T-helper 17 cell (primary cell): ENCODE measurements around the gene CDCA3. TPM values are rescaled to one million over a fixed set of nuclear protein-coding genes. Genes with fewer than 3 reads are reported as not detected.
"Not testable (repeated sequence)": the region's sequence is repeated elsewhere in the genome, so short reads cannot be mapped to it uniquely, and the experiment has no call there.

Source experiments
- ATAC-seq: fragments of 150-1000 bp; cut with Tn5 transposase; 2 replicates; pipeline ENCODE4 v1.10.0; 2021; ENCODE audit warnings: mild to moderate bottlenecking, moderate library complexity
- DNase-seq, 3 donors: peaks; one replicate each; pipeline versions ENCODE4 v3.0.0 to v3.0.0-alpha.2; 2020 to 2021
- H3K9me3 ChIP-seq: one replicate; pipeline ENCODE4 v1.7.0; 2013; ENCODE audit warnings: low read length, mild to moderate bottlenecking; ENCODE audit not compliant: control insufficient read depth, poor library complexity, severe bottlenecking
- H3K27ac Mint-ChIP-seq: one replicate; pipeline ENCODE4 v1.8.0; 2022; ENCODE audit warnings: mild to moderate bottlenecking, moderate library complexity, mixed read lengths
- H3K27me3 Mint-ChIP-seq: one replicate; pipeline ENCODE4 v1.8.0; 2022; ENCODE audit warnings: mixed read lengths
- H3K36me3 Mint-ChIP-seq: one replicate; pipeline ENCODE4 v1.8.0; 2022; ENCODE audit warnings: low read depth, mixed read lengths
- H3K4me1 Mint-ChIP-seq: one replicate; pipeline ENCODE4 v1.8.0; 2022; ENCODE audit warnings: mild to moderate bottlenecking, mixed read lengths
- H3K4me3 Mint-ChIP-seq: one replicate; pipeline ENCODE4 v1.8.0; 2022; ENCODE audit warnings: mild to moderate bottlenecking, moderate library complexity, mixed read lengths
- total RNA-seq, 4 donors: library from RNA in 2 of 4; stranded (reverse) in 2 of 4; gene quantifications; one replicate each; pipeline ENCODE4 v1.2.3 and lab custom pipeline; 2022 to 2026

CDCA3 gene
- total RNA-seq, 2 donors from 2014 or later, result 0.65 to 0.87 TPM

DNA sequence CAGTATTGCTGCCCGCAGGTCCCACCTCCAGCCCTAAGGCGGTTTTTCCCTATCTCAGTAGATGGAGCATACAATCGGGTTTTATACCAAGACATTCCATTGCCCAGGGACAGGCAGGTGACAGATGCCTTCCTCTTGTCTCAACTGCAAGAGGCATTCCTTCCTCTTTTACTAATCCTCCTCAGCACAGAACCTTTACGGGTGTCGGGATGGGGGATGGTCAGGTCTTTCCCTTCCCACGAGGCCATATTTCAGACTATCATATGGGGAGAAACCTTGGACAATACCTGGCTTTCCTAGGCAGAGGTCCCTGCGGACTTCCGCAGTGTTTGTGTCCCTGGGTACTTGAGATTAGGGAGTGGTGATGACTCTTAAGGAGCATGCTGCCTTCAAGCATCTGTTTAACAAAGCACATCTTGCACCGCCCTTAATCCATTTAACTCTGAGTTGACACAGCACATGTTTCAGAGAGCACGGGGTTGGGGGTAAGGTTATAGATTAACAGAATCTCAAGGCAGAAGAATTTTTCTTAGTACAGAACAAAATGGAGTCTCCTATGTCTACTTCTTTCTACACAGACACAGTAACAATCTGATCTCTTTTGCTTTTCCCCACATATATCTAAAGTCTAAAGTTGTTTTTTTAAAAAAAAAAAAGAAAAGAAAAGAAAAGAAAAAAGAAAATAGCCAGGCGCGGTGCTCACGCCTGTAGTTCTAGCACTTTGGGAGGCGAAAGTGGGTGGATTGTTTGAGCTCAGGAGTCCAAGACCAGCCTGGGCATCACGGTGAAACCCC, 35.3 kb upstream of the CDCA3 start:
- H3K9me3 ChIP-seq, H3K27ac Mint-ChIP-seq, H3K4me3 Mint-ChIP-seq, ATAC-seq, H3K27me3 Mint-ChIP-seq, DNase-seq, H3K36me3 Mint-ChIP-seq, H3K4me1 Mint-ChIP-seq: not testable (repeated sequence)

DNA sequence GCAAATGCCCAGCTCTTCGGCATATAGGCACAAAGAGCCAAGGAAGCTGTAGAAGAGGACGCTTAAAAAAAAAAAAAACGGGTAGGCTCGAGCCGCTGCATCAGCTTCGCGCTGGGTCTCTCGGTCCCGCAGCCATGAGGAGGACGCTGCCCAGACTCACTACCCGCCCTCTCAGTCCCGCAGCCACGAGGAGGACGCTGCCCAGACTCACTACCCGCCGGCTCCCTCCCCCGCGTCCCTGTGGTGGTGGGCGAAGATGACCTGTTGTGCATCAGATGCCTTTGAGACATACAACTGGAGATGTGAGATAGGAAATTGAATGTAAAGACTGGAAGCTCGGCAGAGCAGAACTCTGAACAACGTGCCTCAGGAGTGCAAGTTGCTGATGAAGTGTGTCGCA, 33.5 kb upstream of the CDCA3 start:
- ATAC-seq (no peak), DNase-seq (no peak)
- no peaks in the 10 kb centered on the region for H3K36me3 Mint-ChIP-seq
- no peak overlapping the region for H3K27ac Mint-ChIP-seq
- no peaks in the 10 kb centered on the region for H3K9me3 ChIP-seq
- H3K4me1 Mint-ChIP-seq, result no peaks in the 10 kb centered on the region
- no peak overlapping the region for H3K4me3 Mint-ChIP-seq
- H3K27me3 Mint-ChIP-seq, result no peaks in the 10 kb centered on the region

DNA sequence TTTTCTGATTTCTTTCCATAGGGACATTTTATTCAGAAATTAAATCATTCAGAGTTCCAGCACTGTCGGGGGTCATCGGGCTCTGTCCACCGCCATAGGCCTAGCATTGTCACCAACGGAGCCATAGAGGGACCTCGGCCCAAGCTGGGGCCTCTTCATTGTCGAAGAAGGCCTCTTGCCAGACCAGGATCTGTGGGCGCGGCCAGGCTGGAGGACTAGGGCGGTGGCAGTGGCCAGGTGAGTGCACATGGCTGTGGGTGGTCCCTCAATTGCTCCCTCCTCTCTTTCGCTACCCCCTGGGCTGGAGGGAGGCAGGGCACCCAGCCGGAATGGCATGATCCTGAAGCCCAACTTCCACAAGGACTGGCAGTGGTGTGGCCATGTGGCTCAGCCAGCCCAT, 32.6 kb upstream of the CDCA3 start:
- Mint-ChIP-seq H3K4me1 (no peaks in the 10 kb centered on the region), H3K27ac (no peak overlapping the region), H3K36me3 (no peaks in the 10 kb centered on the region), H3K27me3 (no peaks in the 10 kb centered on the region), H3K4me3 (no peak overlapping the region)
- H3K9me3 ChIP-seq, result no peaks in the 10 kb centered on the region
- ATAC-seq, result no peak
- no peak for DNase-seq

DNA sequence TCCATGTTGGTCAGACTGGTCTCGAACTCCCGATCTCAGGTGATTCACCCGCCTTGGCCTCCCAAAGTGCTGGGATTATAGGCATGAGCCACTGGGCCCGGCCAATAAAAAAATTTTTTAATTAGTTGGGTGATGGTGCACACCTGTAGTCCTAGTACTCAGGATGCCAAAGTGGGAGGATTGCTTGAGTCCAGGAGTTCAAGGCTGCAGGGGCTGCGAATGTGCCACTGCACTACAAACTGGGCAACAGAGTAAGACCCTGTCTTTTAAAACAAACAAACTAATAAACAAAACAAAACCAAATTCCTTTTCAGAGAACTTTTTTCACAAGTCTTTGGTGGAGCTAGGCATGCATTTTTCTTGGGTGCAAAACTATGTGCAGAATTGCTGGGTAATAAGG, 32.2 kb upstream of the CDCA3 start:
- H3K4me3 Mint-ChIP-seq, result no peak overlapping the region

DNA sequence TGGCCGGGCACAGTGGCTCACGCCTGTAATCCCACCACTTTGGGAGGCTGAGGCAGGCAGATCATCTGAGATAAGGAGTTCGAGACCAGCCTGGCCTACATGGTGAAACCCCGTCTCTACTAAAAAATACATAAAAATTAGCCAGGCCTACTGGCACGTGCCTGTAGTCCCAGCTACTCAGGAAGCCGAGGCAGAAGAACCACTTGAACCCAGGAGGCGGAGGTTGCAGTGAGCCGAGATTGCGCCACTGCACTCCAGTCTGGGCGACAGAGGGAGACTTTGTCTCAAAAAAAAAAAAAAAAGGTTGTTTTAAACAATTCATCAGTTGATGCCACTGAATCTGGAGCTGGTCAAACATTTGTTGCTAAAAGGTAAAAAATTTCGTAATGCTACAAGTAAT, 28.7 kb upstream of the CDCA3 start:
- H3K27me3 Mint-ChIP-seq, ATAC-seq, H3K4me1 Mint-ChIP-seq, H3K9me3 ChIP-seq, H3K36me3 Mint-ChIP-seq, DNase-seq, H3K4me3 Mint-ChIP-seq, H3K27ac Mint-ChIP-seq: not testable (repeated sequence)

More for the DNA sequence above, 32.2 kb upstream of the CDCA3 start:
- H3K4me1 Mint-ChIP-seq, result no peaks in the 10 kb centered on the region
- H3K27me3 Mint-ChIP-seq, result no peaks in the 10 kb centered on the region
- ATAC-seq (no peak), DNase-seq (no peak)
- H3K27ac Mint-ChIP-seq, result no peak overlapping the region
- H3K36me3 Mint-ChIP-seq, result no peaks in the 10 kb centered on the region
- no peaks in the 10 kb centered on the region for H3K9me3 ChIP-seq

DNA sequence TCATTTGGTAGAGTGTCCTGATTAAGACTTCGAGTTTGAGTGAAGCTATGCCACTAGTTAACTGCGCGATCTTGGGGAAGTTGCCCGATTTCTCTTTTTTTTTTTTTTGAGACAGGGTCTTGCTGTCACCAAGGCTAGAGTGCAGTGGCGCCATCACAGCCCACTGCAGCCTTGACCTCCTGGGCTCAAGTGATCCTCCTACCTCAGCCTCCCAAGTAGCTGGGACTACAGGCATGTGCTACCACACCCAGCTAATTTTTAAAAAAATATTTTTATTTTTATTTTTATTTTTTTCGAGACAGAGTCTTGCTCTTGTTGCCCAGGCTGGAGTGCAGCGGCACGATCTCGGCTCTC, 22.9 kb upstream of the CDCA3 start:
- not testable (repeated sequence) for H3K9me3 ChIP-seq, H3K36me3 Mint-ChIP-seq, DNase-seq, ATAC-seq, H3K27me3 Mint-ChIP-seq
- peak overlapping the region; percentile 94 for H3K4me3 Mint-ChIP-seq
- H3K4me1 Mint-ChIP-seq, result peaks cover 45% of the 10 kb centered on the region
- peak overlapping the region; percentile 93 for H3K27ac Mint-ChIP-seq

DNA sequence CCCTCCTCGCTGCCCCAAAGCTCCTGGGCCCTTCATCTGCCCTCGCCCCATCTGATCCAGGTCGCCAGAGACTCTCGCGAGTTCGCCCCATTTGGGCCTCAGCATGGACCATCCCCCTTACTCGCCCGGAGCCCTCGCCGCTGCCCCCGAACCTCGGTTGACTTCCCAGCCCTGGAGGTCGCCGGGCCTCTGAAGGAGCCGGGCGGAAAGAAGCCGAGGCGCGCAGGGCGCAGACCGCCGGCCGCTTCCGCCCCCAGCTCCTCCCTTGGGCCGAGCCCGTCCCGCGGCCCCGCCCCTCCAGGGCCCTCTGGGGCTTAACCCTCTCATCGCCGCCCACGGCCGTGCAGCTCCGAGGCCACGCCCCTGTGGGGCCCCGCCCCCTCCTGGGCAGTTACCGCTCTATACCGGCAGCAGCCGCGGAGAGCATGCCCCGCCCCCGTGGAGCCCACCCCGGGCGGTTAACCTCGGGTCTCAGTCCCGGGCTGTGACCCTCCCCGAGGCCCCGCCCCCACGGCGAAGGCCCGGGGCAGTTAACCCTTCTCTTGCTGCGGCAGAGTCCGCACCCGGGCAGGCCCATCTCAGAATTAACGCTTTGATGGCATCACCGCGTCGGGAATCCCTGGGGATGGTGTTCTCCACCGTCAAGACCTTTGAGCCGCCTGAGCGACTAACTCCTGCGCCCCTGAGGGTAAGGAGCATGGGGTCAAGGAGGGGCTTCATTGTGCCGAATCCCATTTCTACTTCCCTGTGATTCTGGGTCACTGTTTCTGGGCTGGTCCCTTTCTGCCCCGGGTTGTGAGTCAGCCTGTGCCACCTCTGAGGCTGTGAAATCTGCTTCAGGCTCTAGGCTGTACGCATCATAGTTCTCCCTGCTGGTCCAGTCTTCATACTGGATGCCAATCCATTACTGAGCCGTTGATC, 22.3 kb upstream of the CDCA3 start, which contains the start of gene SPSB2:
Gene SPSB2 (minus strand): TSS at position 210 of the 921 bp plus-strand sequence. CDS start 402 bp downstream, outside the sequence.
- H3K36me3 Mint-ChIP-seq, result peaks cover 6% of the 10 kb centered on the region
- no peaks in the 10 kb centered on the region for H3K27me3 Mint-ChIP-seq
- H3K9me3 ChIP-seq, result no peaks in the 10 kb centered on the region
- peak within 1 kb of the TSS; percentile 94 for H3K4me3 Mint-ChIP-seq
- DNase-seq (peak; percentile 99 to 100 (median 99)), ATAC-seq (peak; percentile 93)
- peaks cover 51% of the 10 kb centered on the region for H3K4me1 Mint-ChIP-seq
- H3K27ac Mint-ChIP-seq, result peak within 1 kb of the TSS; percentile 93

DNA sequence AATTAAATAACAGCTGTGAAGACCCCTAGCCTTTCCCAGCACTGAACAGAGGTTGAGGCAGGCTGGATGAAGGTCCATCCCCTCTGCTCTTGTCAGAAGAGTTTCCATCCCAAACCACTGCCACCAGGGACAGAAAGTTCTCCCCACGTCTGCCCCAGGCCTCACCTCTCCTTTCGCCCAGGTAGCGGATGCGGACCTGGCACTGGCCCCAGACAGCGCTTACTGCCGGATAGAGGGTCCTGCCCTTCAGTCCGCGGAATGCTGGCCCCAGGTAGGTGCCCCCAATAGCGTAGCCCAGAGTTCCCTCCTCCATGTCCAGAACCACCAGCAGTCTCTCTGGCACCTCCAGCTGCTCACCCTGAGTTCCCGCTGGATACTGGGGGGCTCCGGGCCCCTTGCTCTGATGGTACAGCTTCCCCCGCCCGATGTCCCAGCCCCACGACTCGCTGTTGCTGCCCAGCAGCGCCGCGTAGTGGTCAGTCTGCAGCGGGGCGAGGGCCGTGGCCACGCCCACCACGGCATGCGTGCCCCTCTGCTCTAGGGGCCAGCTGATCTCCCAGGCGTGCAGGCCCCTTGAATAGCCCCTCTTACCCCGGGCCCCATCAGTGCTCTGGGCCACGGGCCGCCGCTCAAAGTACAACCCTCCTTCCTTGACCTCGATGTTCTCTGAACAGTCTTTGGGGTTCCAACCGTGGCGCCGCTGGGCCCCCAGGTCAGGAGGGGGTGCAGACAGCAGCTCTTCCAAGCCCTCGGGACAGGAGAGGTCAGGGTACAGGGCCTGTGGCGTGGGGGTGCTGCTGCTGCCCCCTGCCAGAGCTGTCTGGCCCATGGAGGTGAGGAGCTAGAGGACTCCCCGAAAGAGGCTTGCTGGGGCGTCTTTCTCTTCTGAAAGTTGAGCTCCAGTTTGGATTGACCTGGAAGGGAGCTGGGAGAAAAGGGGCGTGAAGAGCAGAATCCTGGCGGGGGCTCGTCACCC, 21.3 kb upstream of the CDCA3 start:
- peak overlapping the region; percentile 93 for H3K27ac Mint-ChIP-seq
- ATAC-seq, result peak; percentile 46
- H3K36me3 Mint-ChIP-seq, result peaks cover 6% of the 10 kb centered on the region
- DNase-seq, result peak; percentile 78 to 82 (median 81)
- H3K4me1 Mint-ChIP-seq, result peaks cover 56% of the 10 kb centered on the region
- H3K27me3 Mint-ChIP-seq, result no peaks in the 10 kb centered on the region
- H3K9me3 ChIP-seq, result no peaks in the 10 kb centered on the region
- H3K4me3 Mint-ChIP-seq, result peak overlapping the region; percentile 94

DNA sequence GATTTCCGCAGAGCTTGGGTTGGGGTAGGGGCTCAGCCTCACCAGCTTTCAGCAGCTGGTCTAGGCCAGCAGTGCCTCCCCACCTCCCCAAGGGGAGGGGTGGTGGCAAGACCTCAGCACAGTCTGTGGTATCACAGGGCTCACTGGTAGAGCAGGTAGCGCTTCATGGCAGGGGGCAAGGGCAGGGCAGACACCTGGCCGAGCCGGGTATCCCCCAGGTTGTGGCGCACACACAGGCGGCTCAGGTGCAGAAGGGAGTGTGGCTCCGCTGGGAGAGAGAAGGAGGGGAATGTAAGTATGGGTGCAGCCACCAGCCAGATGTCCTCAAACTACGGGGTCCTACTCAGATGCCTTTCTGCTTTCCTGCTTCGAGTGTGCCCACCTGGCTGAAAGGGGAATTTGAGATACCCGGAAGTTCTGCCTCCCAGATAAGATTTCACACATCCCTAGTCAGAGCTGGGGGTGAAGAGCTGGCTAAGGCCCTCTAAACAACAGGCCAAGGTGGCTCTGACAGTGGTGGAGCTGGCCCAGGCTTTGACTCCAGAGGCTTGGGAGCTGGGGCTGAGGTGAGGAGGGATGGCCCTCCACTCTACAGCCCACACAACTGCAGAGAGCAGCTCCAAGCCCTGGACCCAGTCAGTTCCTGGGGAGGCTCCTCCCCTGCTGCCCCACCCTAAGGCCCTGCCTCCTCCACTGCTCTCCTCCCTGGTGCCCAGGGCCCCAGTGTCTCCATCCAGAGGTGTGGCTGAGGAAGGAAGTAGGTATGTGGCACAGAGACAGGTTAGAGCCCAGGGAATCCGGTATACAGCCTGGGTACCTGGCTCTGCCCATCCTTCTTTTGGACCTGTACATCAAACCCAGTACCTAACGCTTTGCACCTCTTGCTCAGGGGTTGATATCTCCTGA, 20.2 kb upstream of the CDCA3 start:
- H3K27me3 Mint-ChIP-seq, result no peaks in the 10 kb centered on the region

DNA sequence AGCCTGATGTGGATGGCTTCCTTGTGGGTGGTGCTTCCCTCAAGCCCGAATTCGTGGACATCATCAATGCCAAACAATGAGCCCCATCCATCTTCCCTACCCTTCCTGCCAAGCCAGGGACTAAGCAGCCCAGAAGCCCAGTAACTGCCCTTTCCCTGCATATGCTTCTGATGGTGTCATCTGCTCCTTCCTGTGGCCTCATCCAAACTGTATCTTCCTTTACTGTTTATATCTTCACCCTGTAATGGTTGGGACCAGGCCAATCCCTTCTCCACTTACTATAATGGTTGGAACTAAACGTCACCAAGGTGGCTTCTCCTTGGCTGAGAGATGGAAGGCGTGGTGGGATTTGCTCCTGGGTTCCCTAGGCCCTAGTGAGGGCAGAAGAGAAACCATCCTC, 19.2 kb upstream of the CDCA3 start:
- Mint-ChIP-seq H3K4me1 (peaks cover 54% of the 10 kb centered on the region), H3K27ac (peak overlapping the region; percentile 93), H3K4me3 (peak overlapping the region; percentile 21)
- not testable (repeated sequence) for H3K9me3 ChIP-seq, H3K36me3 Mint-ChIP-seq, ATAC-seq, H3K27me3 Mint-ChIP-seq, DNase-seq

More for the DNA sequence above, 20.2 kb upstream of the CDCA3 start:
- peak overlapping the region; percentile 94 for H3K4me3 Mint-ChIP-seq
- ATAC-seq, result no peak
- peak in 1 of 3 donors; percentile 33 for DNase-seq
- peak overlapping the region; percentile 93 for H3K27ac Mint-ChIP-seq
- H3K9me3 ChIP-seq, result no peaks in the 10 kb centered on the region
- peaks cover 58% of the 10 kb centered on the region for H3K4me1 Mint-ChIP-seq
- peaks cover 3% of the 10 kb centered on the region for H3K36me3 Mint-ChIP-seq

DNA sequence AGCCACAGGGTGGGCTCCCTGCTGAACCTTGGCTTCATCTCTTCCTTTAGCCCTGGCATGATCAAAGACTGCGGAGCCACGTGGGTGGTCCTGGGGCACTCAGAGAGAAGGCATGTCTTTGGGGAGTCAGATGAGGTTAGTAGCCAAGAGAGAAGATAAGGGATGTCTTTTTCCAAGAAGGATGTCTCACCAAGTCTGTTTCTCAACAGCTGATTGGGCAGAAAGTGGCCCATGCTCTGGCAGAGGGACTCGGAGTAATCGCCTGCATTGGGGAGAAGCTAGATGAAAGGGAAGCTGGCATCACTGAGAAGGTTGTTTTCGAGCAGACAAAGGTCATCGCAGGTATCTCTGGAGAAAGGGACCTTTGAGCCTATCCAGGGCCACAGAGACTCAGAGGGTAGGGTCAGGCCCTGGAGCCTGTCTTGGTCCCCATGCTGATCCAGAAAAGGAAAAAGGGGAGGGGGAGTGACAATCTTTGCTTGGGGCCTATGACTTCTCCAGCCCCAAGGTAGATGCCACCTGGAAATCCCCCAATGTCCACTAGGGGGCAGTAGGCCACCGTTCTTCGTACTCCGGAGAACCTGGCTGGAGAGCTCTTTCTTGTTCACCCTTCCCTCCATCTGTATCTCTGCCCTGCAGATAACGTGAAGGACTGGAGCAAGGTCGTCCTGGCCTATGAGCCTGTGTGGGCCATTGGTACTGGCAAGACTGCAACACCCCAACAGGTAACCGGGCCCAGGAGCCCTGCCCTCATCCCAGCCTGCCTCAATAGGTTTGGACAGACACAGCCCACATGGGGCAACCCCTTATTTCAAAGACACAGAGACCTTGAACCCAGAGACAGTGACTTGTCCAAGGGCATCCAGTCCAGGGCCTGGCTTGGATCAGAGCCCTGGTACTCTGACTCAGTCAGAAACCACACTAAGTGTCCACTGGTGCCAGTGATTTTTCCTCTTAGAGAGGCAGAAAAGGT, 18.2 kb upstream of the CDCA3 start:
- no peaks in the 10 kb centered on the region for H3K9me3 ChIP-seq
- DNase-seq (peak; percentile 64 to 84 (median 72)), ATAC-seq (peak; percentile 14)
- peaks cover 2% of the 10 kb centered on the region for H3K36me3 Mint-ChIP-seq
- H3K4me1 Mint-ChIP-seq, result peaks cover 52% of the 10 kb centered on the region
- peak overlapping the region; percentile 93 for H3K27ac Mint-ChIP-seq
- H3K4me3 Mint-ChIP-seq, result peak overlapping the region; percentile 94
- no peaks in the 10 kb centered on the region for H3K27me3 Mint-ChIP-seq
